ENCODE measurements around the gene TTN.
A peak's percentile ranks its signal among the peaks of the same experiment; 100 is the strongest.

The TTN gene

DNA sequence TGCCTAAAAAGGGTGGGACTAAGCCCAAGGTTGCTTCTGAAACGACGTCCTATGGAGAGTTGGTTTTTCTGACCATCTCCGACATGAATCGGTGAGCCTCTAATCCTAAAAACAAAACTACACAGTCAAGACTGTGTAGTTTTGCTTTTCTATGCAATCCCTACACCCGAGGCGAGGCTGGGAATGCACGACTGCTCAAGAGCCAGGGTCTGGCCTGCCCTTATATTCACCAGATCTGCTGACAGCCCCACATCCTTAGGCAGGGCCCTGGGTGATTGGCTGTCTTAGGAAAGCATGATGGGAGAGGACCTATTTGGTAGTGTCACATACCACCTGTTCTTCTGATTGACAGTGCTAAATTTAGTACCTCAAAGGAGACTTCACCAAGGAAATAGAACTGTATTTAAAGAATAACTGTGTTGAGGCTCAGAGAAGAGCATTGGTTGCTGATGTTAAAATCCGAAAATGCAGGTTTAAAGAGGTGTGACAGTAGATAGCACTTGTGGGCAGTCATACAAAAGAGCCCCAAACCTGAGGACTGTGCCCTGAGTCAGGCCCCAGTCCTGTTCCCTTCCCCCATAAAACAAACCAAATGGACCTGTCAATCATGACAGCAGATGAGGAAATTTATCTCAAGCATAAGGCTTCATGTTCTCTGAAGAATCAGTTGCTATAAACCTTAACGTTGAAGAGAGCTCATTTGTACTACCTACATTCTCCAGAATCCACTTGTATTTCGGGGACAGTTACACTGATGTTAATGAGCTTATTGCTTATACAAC lies at the start of gene TTN:
Gene TTN (minus strand): TSS at position 197 of the 782 bp plus-strand sequence. CDS start 2,781 bp downstream, outside the sequence.
- no peak for DNase-seq (ENCODE audit: low read depth in 2 of 2)

DNA sequence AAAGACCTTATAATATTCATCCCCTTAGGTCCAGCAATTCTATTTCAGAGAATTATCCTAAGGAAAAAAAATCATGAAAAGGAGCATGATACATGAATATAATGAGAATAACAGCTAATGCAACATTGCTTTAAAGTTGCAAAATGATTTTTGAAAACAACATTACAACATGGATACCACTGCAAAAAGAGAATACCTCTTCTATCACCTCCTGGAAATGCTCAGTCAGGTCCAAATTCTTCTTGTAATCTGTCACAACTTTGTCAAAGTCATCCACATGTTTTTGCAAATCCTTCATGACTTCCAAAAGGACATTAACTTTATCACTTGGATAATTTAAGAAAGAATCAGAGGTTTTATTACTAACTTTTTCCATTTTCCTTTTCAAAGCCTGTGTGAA lies 47.9 kb upstream of the TTN start:
- DNase-seq (ENCODE audit: low read depth in 2 of 2) = no peak

DNA sequence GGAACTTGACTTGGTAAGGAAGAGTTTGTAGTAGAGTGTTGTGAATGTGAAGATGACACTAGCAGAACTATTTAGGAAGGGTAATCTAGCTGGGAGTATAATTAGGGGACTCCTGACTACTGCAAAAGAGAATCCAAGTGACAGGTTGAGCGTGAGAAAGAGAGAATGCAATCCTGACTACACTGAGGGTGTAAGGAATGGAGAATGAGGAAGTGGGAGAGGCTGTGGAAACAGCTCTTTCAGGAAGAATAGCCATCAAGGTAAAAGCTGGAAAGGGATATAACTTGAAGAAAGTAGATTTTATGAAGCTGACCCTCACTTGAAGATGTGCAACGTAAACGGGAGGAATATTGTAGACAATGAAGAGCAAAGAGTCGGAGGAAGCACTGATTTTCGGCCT lies 41.1 kb upstream of the TTN start:
- no peak for DNase-seq (ENCODE audit: low read depth in 2 of 2)

DNA sequence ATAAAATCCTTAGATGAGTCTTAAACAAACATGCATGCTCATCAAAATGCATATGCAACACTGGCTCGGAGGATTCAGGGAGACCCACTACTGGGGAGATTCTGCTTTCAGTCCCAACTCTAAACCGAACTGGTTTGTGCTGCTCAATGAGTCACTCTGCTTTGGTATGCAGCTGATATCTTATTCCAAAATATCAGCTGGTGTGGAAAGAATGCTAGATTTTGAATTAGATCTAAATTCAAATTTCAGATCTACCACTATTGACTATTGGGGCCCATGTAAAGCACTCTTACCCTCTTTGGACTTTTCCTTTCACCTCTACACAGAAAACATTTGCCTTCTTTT lies 39.2 kb upstream of the TTN start:
- DNase-seq (ENCODE audit: low read depth in 2 of 2) = no peak

DNA sequence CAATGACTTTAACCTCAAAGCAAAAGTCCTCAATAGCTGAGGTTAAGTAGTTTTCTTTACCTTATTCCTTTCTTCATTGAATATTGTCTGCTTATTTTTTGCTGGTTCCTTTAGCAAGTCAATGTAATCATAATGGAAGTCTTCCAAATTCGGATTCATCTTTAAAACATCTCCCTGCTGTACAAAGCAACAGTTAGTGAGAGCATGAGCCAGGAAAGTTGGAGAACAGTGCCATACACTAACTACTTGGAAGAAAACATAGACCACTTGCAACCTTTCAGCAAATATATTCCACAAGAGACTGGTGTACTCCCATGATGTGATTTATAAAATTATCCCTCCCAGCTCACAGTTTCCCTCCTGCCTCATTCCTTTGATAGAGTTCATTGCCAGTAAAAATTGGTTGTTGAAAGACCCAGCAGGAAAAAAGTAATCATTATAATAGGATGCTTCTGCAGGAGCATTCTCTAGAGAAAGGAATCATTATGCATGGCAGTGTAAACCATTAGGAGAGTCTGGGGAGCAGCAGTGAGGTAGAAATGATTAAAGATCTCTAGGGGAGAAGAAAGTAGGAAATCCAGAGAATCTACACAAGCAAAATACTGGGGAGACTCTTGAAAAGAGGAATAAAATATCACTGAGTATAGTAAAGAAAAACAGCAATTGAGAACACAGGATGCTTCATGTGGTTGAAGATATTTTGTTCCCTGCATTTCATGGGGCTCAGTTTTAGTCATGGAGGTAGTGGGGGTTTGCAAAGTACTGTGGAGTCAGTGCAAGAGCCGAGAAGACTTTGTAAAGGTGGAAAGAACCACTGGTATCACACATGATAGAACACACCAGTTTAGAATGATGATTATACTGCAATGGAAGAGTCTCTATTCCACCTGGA lies 38.6 kb upstream of the TTN start:
- peak; percentile 36 to 66 for DNase-seq (ENCODE audit: low read depth in 2 of 2)

DNA sequence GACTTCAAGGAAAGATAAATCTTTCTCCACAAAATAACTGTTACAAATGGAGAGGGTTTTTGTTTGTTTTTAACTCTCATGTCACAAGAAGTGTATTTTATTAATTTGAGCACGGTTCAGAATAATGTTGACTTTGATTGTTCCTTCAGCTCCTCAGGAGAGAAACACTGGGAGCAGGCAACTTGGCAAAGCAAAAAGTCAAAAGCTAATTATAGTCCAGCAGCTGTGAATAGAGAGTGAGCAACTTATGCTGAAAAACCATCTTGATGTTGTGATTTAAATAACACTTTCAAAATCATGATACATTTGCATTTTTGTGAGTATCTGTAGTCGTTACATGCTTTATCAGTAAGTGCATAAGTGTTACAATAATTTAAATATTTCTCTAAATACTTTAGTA lies 37.5 kb upstream of the TTN start:
- DNase-seq (ENCODE audit: low read depth in 2 of 2) = no peak

DNA sequence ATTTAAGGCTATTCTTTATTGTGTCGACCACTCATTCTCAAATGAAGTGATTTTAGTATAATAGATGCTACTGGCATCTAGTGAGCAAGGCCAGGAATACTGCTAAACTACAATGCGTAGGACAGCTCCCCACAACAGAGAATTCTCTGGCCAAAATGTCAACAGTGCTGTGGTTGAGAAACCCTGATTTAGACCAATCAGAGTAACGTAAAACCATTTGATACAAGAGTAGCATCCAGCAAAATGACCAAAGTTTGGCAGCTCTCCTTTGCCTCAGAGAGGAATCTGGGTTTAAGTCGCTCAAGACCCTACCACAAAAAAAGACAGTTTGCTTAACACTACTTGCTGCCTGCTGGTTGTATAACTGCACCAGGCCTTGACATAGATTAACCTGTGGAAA lies 37.0 kb upstream of the TTN start:
- no peak for DNase-seq (ENCODE audit: low read depth in 2 of 2)

DNA sequence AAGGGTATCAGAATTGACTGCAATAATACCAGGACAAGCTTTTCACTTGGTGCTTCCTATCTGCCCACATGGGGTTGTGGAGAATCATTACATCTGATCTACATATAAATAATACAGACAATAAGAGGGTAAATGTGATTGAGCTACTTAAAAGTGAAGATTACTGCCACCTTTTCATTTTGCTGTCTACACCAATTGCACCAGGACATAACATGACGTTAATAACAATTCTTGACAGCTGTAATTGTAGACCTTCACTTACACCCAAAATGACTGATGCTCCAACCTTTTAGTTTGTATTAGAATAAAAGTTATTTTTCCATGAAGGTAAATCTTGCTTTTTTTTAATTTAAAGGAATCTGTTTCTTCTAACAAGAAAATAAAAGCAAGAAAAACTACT lies 36.5 kb upstream of the TTN start:
- DNase-seq (ENCODE audit: low read depth in 2 of 2) = no peak

DNA sequence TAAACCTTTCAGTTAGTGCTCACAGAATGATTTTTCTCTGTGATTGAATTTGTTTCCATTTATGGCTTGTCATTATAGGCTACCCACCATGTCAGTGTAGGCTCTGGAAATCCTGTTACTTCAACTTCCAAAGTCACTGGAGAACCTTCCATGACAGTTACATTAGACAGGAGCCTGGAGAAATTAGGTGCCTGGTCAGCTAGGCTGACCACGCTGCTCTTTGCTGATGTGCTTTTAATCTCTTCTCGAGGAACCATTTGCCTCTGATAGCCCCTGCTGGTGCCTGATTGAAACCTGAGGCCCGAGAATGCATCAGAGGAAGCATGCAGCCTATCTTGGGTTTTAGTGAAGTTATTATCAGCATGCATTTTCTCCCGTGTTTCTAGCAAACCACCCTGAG lies 29.6 kb upstream of the TTN start:
- no peak for DNase-seq (ENCODE audit: low read depth in 2 of 2)

DNA sequence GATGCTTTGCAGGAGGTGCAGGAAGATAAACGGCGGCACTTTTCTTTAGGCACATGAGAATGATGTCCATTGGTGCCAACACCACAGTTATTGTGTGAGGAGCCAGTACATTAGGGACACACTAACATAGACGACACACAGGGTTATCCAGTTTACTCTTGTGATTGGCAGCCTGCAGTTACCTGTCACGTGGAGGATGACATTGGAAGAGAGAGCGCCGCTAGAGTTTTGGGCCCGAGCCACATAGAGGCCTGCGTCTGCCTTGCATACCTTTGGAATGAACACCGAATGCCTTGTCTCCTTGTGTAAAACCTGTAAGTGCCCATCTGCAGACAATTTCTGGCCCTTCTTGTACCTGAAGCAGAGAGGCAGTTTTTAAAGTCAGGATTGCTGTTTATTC lies 26.9 kb upstream of the TTN start:
- no peak for DNase-seq (ENCODE audit: low read depth in 2 of 2)

DNA sequence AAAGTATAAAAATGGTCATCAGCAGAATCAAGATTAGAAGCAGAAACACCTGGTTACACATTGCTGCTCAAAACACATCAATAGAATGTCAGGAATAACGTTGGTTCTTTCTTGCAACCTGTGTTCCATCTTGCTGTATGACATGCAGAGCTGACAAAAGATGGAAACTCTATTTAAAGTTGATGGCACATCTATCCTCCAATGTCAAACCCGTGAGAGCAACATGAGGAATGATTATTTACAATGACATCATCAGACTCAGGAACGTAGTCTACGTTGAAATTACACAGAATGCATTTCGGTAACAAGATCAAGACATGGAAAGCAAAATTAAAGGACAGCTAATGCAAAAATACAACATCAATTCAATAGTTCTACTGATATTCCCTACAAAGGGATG lies 26.2 kb upstream of the TTN start:
- DNase-seq (ENCODE audit: low read depth in 2 of 2) = no peak

DNA sequence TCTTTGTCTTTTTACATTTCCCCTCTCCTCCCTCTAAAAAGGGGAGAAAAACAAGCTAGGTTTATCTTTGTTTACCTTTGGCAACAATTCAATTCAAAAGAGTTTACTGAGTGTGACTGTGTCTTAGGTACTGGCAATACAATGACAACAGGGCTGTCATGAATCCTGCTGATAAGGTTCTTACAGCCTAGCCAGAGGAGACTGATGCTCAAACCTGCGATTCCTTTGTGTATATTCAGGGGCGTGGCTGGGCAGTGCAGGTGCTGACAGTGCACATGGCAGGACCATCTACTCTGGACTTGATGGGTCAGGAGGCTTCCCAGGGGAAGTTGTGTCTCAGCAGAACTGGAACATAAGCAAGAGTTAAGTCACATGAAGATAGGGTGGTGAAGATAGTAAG lies 23.2 kb upstream of the TTN start:
- no peak for DNase-seq (ENCODE audit: low read depth in 2 of 2)

DNA sequence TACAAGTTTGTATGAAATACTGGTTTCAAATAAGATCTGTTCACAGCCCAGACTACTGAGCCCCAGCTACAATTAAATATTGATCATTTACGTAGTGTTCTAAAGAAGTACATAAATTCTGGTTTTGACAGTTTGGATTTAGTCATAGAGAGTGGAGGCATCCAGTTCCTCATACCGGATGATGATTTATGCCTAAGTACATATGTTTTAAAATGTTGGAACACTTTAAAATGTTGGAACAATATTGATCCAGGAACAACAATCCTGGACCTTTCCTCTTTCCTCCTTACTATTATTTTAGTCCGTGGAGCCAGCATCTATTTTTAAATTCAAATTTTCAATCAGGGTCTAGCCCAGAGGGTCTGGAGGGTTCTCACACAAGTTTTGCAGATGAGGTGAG lies 22.8 kb upstream of the TTN start:
- no peak for DNase-seq (ENCODE audit: low read depth in 2 of 2)

DNA sequence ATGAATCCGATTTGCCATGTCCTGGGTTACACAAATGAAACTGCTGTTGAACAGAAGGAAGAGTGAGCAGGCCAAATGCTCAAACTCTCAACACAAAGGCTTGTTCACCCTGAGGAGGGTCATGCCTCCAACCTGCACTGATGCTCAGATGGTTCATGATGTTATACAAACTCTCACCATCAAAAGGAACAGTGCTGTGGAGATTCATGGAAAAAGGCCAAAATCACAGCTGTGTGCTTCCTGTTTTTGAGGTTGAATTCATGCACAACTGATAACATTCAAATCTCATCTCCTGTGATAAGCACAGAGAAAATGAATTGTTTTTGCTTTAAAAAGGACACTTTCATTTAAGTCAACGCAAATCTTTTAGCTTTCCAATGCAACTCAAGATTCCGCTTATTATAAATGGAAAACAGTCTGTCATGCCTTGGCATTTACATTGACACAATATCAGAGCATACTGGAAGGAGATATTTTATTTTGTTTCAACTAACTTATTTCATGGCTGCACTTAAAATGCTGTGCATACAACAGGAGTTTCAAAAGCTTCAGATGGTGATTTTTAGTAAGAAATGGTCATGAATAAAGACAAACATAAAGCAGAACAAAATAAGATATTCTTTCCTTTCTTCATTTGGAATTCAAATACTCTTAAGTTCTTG lies 22.2 kb upstream of the TTN start:
- DNase-seq (ENCODE audit: low read depth in 2 of 2) = no peak

DNA sequence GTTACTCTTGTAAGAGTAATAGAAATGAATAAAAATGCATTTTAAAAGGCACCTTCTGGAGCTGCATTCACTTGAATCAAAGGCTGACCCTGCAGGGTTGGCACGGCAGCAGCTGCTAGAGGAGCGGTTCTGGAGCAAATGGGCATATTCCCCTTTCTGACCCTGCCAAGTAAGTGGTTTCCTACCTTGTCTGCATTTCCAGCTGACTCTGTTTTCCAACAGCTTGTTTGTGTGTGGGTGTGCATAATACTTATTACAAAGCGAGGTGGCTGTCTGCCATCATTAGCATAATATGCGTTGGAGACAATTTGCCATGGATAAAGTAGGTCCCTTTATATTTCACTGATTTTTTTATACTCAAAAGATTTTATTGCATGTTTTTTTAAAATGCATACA lies 21.3 kb upstream of the TTN start:
- no peak for DNase-seq (ENCODE audit: low read depth in 2 of 2)

DNA sequence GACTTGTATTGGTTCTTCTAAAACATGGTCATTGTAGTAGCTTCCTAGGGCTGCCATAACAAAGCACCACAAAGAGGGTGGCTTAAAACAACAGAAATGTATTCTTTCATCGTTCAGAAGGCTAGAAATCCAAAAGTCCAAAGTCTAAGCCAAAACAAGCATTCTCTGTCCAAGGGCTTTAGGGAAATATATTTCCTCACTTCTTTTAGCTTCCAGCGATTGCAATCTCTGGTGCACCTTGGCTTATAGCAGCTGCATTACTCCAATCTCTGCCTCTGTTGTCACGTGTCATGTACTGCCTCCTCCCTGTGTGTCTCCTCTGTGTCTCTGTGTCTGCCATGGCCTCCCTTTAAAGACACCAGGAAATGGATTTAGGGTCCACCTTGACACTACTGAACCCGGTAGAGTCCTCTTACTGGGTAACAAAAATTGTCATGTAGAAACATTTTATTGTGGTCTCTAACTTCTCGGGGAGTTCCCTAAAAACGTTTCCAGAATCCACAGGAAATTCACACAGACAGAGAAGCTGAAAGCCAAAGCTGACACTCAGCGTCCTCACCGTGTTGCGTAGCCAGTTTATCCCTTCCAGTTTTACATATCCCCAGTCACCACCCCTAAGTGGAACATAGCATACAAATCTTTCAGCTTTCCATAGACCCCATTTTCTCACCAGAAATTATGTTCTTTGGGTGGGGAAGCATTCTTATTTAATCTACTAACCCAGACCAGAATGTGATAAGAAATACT lies 20.7 kb upstream of the TTN start:
- no peak for DNase-seq (ENCODE audit: low read depth in 2 of 2)

DNA sequence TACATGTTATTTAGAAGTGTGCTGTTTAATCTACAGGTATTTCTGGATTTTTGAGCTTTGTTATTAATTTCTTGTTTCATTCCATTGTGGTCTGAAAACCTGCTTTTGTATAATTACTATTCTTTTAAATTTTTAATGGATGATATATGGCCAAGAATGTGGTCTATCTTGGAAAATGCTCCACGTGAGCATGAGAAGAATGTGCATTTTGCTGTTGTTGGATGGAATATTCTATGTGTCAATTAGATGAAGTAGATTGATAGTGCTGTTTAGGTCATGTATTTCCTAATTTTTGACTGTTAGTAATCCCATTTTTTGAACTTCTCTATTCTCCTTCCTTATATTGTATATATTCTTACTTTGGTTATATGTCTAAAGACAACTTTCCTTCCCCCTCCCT lies 19.9 kb upstream of the TTN start:
- no peak for DNase-seq (ENCODE audit: low read depth in 2 of 2)

DNA sequence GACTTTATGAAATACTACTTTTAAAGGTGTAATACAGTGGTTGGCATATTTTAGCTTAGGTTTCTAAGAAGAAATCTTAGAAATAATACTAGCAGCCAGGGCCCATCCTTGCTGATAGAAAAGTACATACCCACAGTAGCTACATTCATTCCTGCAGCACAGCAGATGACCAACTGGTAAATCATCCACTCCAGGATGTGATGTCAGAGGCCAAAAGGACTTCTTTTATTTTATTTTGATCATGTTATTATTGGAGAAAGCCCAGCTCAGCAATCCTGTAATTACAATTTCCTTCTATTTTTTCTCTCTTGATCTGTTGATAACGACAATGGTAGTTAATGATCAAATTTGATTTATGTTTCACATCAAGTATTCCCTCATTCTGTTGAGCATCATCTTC lies 18.0 kb upstream of the TTN start:
- no peak for DNase-seq (ENCODE audit: low read depth in 2 of 2)

DNA sequence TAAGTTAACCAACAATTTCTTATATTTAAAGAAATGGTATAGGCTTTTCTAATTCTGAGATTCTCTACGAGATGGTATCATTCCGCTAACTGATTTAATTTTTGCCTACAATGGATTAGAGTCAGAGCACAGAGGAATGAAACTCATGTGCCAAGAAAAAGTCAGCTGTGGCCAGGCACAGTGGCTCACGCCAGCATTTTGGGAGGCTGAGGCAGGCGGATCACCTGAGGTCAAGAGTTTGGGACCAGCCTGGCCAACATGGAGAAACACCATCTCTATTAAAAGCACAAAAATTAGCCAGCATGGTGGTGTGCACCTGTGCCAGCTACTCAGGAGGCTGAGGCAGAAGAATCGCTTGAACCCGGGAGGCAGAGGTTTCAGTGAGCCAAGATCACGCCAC lies 17.0 kb upstream of the TTN start:
- DNase-seq (ENCODE audit: low read depth in 2 of 2) = no peak

DNA sequence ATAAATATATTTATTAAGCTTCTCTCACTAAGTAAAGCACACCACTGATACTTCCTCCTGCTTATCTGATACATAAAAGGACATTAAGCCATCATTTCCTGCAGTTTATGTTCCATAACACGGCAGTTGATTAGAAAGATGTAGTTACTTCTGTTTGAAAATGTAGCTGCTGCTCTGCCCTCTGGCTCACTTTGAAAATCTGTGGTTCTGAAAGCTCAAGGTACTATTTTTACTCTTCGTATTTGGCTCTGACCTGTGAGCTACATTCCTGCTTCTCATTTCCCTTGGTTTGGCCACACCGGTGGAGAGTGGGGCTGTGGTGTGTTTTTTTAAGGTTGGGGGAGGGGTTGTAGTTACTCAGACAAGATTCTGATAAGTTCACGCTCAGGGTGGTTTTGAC lies 12.8 kb upstream of the TTN start:
- DNase-seq (ENCODE audit: low read depth in 2 of 2) = no peak

DNA sequence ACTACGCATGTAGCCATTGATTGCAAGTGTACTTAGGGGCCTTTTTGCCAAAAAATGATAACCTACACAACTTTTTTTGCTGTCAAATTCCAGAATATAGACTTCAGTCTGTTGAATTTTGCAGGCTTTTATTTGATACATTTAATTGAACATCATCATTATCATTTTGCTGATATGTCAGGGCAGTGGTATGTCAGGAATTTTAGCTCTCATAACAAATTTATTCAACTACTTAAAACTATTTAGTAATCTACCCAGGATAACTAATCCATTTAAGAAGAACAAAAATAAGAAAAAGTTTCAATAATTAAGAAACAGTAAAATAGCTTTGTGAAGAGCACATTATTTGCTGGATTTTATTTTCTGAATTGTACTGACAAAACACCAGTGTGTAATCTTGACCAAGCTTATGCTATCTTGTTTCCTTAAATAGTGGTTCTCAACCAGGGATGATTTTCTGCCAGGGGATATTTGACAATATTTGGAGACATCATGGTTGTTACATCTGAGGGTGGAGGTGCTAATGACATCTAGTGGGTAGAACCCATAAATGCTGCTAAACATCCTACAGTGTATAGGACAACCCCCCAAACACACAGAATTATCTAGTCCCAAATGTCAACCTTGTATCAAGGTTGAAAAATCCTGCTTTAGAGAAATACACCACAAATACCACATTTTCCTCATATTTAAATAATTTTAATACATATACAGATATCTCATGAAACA lies 12.1 kb upstream of the TTN start:
- DNase-seq (ENCODE audit: low read depth in 2 of 2) = no peak

All from fibroblast of skin of left biceps (primary cell).